Myocyte (in vitro differentiated cells): Measurements from ENCODE around the gene AHNAK2. TPM values are rescaled to one million over a fixed set of nuclear protein-coding genes. Genes with fewer than 3 reads are reported as not detected.
"Not testable (repeated sequence)": the region's sequence is repeated elsewhere in the genome, so short reads cannot be mapped to it uniquely, and the experiment has no call there.

Source experiments
- DNase-seq: peaks from one replicate; pipeline ENCODE4 v3.0.0-alpha.2; 2012; ENCODE audit warnings: low read depth
- total RNA-seq: library from RNA; depleted of rRNA; stranded (reverse); fragments of >200 nt; gene quantifications from 2 replicates; pipeline ENCODE4 v1.2.3, GENCODE V29; 2014

AHNAK2 gene
- total RNA-seq, 1 donor from 2014 or later, result 150 TPM

- DNase-seq, result no peak
Observed at GRCh38 chr14:104900639-104901512, 77.3 kb downstream of the AHNAK2 start.

GRCh38 chr14:104899781-104900180 is 78.4 kb downstream of the AHNAK2 start:
- no peak for DNase-seq

- DNase-seq, result no peak
Observed at GRCh38 chr14:104898870-104899510, 79.2 kb downstream of the AHNAK2 start.

GRCh38 chr14:104898195-104898558 is 80.0 kb downstream of the AHNAK2 start:
- no peak for DNase-seq

DNA sequence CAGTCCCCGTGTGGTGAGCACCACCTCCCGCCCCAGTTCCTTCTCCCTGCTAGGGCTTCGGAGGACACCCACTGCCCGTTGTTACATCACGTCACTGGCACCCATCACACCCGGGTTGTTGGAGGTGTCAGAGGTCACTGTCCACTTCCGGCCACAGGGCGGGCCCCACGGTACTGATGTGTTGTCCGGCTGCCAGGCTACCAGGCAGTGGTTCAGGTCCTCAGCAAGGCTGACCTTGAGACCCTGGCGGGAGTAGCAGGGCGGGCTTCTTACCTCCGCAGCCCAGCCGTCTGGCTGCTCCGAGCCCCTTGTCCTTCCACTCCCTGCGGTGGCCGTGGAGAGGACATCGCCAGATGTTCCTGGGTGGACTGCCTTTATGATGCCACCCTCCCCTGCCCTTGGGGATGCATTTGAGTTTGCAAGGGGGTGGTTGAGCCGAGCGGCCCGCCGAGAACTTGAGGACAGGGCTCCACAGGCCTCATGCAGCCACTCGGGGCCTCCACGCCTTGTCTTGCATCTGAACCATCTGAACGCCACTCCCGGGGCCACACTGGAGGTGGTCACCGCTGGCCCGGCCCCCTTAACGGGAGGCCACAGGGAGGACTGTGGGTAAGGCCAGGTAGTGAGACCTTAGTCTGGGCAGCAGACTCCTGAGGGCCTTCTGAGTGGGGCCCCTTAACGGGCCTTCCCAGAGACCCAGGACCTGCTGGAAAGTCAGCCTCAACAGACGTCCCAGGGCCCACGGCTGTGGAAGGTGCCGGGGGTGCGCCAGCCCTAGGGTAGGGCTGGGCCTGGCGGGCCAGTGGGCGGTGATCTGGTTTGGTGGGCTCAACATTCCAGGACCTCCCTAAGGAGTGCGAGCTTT is 80.6 kb downstream of the AHNAK2 start:
- no peak for DNase-seq

- no peak for DNase-seq
Observed at GRCh38 chr14:104895786-104896661, 82.2 kb downstream of the AHNAK2 start.

- no peak for DNase-seq
Observed at GRCh38 chr14:104895207-104895785, 82.9 kb downstream of the AHNAK2 start.

DNA sequence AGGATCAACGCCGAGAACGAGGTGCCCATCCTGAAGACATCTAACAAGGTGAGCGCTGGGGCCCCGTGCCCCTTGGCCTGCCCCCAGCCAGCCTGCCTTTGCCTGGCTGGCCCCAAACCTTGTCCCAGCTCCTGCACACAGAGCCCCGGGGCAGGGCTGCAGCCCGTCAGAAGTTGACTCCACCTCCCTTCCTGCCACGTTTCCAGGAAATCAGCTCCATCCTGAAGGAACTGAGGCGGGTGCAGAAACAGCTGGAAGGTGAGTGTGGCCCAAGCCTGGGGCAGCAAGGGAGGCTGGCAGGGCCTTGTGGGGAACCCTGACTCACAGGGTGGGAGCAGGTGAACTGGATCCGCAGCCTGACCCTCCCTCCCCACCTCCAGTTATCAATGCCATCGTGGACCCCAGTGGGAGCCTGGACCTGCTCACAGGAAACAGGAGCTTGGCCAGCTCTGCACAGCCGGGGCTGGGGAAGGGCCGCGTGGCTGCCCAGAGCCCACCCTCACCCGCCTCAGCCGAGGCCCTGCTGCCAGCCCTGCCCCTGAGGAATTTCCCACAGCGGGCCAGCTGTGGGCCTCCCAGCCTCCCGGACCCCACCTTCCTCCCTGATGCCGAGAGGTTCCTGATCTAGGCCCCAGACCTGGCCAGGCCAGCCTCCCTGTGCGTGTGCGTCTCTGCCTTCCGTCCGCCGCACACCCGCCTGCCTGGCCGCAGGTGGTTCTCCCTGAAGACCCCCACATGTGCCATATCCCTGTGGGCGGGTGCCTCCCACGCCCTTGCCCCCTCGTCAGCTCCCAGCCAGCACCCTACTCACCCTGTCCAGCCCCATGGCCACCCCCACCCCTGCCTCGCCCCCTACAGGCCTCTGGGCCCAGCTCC is 83.6 kb downstream of the AHNAK2 start:
- no peak for DNase-seq

GRCh38 chr14:104893435-104894207 is 84.6 kb downstream of the AHNAK2 start:
- DNase-seq, result no peak

- no peak for DNase-seq
Observed at GRCh38 chr14:104892531-104893434, 85.4 kb downstream of the AHNAK2 start.

DNA sequence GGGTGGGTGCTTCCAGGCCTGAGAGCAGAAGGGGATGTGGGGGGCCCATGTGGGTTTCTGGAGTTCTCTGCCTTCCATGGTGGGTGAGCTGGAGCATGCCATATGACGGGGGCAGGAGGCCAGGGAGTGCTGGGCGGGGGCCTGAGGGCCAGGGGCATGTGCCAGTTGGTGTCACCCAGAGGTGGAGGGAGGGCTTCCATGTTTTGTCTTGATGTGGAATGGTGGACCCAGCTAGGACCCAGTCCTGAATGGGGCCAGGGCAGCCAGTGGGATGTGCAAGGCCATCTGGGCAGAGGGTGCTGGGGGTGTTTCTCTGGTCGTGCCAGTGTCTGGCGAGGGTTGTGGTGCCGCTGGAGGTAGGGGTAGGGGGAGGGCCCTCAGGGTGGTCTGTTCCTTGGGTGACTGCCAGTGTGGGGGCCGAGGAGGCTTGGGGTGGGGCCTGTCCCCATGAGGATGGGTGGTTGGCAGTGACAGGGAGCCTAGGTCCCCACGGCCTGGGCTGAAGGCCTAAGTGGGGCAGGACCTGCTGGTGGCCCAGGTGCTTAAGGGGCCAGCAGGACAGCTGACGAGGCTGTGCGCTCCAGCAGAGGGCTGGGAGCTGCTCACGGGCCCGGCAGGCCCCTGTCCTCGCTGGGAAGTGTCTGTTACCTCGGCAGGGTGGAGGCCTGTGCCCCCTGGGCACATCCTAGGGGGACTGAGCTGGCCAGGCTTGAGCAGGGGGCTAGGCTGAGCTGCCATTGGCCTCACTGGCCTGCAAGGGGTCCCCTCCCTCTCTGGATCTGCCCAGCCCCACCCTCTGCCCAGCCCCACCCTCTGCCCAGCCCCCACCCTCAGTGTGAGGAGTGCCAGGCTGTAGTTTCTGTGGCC is 86.3 kb downstream of the AHNAK2 start:
- no peak for DNase-seq

DNA sequence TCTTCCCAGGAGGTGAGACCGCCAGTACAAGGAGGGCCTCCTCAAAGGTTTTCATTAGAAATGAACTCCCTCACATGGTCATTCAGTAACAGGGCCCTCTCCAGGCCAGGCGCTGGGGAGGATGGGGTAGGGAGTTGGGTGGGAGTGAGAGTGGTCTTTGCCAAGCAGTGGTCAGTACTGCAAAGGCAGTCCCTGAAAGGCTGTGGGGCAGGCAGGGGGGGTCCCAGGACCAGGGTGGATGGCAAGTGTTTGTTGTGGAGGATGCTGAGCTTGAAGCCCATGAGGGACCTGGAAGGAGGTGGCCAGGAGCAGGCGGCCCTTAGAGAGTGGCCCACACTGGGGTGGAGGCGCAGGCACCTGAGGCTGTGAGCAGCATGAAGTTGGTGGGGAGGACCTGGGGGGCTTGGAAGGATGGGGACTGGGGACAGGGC is 87.0 kb downstream of the AHNAK2 start:
- DNase-seq, result no peak

DNA sequence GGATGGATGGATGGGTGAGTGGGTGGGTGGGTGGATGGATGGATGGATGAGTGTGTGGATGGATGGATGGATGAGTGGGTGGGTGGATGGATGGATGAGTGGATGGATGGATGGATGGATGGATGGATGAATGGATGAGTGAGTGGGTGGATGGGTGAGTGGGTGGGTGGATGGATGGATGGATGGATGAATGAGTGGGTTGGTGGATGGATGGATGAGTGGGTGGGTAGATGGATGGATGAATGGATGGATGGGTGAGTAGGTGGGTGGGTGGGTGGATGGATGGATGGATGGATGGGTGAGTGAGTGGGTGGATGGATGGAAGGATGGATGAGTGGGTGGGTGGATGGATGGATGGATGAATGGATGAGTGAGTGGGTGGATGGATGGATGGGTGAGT is 87.9 kb downstream of the AHNAK2 start:
- DNase-seq, result not testable (repeated sequence)

- DNase-seq, result no peak
Observed at GRCh38 chr14:104889375-104889757, 88.8 kb downstream of the AHNAK2 start.

DNA sequence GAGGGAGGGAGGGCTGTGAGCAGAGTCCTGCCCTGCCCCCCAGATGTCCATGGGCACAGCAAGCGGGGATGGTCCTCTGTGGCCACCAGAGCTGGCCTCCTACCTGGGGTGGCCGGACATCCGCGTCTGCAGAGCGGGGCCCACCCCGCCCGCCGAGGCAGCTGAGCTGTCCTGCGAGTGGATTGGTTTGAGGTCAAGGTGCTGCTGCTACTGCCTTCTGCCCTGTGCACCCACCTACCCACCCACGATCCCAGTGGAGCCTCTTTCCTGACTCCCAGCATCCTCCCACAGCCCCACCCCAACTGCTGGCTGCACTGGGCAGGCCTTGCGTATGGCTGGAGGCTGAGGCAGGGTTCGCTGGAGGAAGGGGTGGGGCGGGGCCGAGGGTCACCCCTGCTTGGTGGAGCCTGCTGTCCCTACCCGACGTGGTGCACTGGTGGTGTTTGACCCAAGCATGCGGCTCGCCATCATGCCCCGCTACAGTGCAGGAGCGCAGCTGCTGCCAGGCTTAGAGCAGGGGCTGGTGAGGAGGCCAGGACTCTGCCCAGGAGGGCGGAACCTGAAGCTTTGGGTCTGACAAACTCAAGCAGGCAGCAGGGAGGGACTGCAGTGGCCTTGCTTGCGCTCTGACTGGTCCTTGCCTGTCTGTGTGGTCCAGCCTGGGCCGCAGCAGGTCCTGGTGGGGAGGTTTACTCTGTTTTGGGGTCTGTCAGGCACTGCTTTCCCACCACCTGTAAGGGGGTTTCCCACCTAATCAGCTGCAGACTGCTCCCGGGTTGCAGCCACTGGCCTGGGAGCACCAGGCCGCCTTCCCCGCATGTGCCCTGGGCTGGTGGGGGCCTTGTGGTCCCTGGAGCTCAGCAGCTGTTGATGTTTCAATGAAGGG is 89.4 kb downstream of the AHNAK2 start:
- no peak for DNase-seq
